HEK293 (cell line): ENCODE data around the gene FCHO2.

Experiments
- CTCF ChIP-seq: fragments of 450-650 bp; formaldehyde crosslinking; IDR thresholded peaks from 2 replicates; pipeline ENCODE4 v1.5.1; 2016; ENCODE audit warnings: missing biosample characterization, missing genetic modification characterization
- HOXA7 ChIP-seq: sonication (generic); formaldehyde crosslinking; IDR thresholded peaks from 2 replicates; pipeline ENCODE4 v1.8.1; 2022; ENCODE audit warnings: missing genetic modification reagents, borderline replicate concordance
- REST ChIP-seq: fragments of 450-650 bp; formaldehyde crosslinking; IDR thresholded peaks from 2 replicates; pipeline ENCODE4 v1.5.1; 2016; ENCODE audit warnings: missing biosample characterization, missing genetic modification characterization
- ZFP37 ChIP-seq: fragments of 450-650 bp; formaldehyde crosslinking; IDR thresholded peaks from 2 replicates; pipeline ENCODE4 v1.5.1; 2016; ENCODE audit warnings: missing biosample characterization, missing genetic modification characterization
- ZNF23 ChIP-seq: fragments of 450-650 bp; formaldehyde crosslinking; IDR thresholded peaks from 2 replicates; pipeline ENCODE4 v1.5.1; 2016; ENCODE audit warnings: missing biosample characterization, missing genetic modification characterization, borderline replicate concordance
- ZNF416 ChIP-seq: fragments of 450-650 bp; formaldehyde crosslinking; IDR thresholded peaks from 2 replicates; pipeline ENCODE4 v1.5.1; 2016; ENCODE audit warnings: missing biosample characterization, missing genetic modification characterization
- ZNF530 ChIP-seq: fragments of 450-650 bp; formaldehyde crosslinking; IDR thresholded peaks from 2 replicates; pipeline ENCODE4 v1.5.1; 2016; ENCODE audit warnings: low read depth, missing biosample characterization, missing genetic modification characterization
- ZNF707 ChIP-seq: fragments of 450-650 bp; formaldehyde crosslinking; IDR thresholded peaks from 2 replicates; pipeline ENCODE4 v1.5.1; 2016; ENCODE audit warnings: missing biosample characterization, missing genetic modification characterization
- TF ChIP-seq, protein P1 (sequence below): fragments of 450-650 bp; formaldehyde crosslinking; IDR thresholded peaks from 2 replicates; pipeline ENCODE4 v1.5.1; 2017; ENCODE audit warnings: missing biosample characterization, missing genetic modification characterization

GRCh38 chr5:73125289-73125688, 169.4 kb downstream of the FCHO2 start:
- no peak for TF ChIP-seq ZNF707 (tag by site-specific recombination)
- TF ChIP-seq CTCF = no peak
- TF ChIP-seq, protein P1, sequence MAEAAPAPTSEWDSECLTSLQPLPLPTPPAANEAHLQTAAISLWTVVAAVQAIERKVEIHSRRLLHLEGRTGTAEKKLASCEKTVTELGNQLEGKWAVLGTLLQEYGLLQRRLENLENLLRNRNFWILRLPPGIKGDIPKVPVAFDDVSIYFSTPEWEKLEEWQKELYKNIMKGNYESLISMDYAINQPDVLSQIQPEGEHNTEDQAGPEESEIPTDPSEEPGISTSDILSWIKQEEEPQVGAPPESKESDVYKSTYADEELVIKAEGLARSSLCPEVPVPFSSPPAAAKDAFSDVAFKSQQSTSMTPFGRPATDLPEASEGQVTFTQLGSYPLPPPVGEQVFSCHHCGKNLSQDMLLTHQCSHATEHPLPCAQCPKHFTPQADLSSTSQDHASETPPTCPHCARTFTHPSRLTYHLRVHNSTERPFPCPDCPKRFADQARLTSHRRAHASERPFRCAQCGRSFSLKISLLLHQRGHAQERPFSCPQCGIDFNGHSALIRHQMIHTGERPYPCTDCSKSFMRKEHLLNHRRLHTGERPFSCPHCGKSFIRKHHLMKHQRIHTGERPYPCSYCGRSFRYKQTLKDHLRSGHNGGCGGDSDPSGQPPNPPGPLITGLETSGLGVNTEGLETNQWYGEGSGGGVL = no peak
- no peak for TF ChIP-seq ZNF416 (tag by site-specific recombination)
- no peak for TF ChIP-seq ZFP37 (tag by site-specific recombination)
- no peak for TF ChIP-seq ZNF530 (tag by site-specific recombination)
- no peak for TF ChIP-seq HOXA7 (CRISPR knock-in tag)
- TF ChIP-seq REST (tag by site-specific recombination) = no peak
- TF ChIP-seq ZNF23 (tag by site-specific recombination) = no peak
